CD4-positive, alpha-beta T cell (primary cell): ENCODE measurements around the gene ECPAS. TPM values are rescaled to one million over a fixed set of nuclear protein-coding genes. Genes with fewer than 3 reads are reported as not detected.
"Not testable (repeated sequence)": the region's sequence is repeated elsewhere in the genome, so short reads cannot be mapped to it uniquely, and the experiment has no call there.

Experiments
- ATAC-seq: fragments of 200-7000 bp; cut with Tn5 transposase; one replicate; pipeline ENCODE4 v1.10.0; 2022; ENCODE audit warnings: mild to moderate bottlenecking; ENCODE audit not compliant: poor library complexity
- CTCF ChIA-PET: fragments of 350-600 bp; sonication (Branson Sonifier 250); formaldehyde crosslinking; loops from one replicate; lab custom pipeline; 2021; ENCODE audit warnings: antibody characterized with exemption, inconsistent platforms; lab: Charles Lee
- POLR2A ChIA-PET: fragments of 350-600 bp; sonication (Branson Sonifier 250); formaldehyde crosslinking; loops from one replicate; lab custom pipeline; 2021; ENCODE audit warnings: antibody characterized with exemption, inconsistent platforms; lab: Charles Lee
- DNase-seq, 14 experiments: peaks; one replicate each; pipeline ENCODE4 v3.0.0-alpha.2; 2013 to 2020; ENCODE audit warnings: mixed read lengths in 2 of 14
- H3K27ac ChIP-seq, 2 donors: one replicate each; pipeline versions ENCODE4 v1.5.1 to v1.7.0; 2013; ENCODE audit warnings: low read length in 2 of 2, low read depth in 1 of 2, mild to moderate bottlenecking in 1 of 2
- H3K27me3 ChIP-seq, 2 experiments: 1 replicate in 1 of 2; 2 replicates in 1 of 2; pipeline versions ENCODE4 v1.6.1 to v1.7.0; 2013; ENCODE audit warnings: low read length in 2 of 2, control low read depth in 1 of 2, mild to moderate bottlenecking in 1 of 2, moderate library complexity in 1 of 2; ENCODE audit not compliant: insufficient read depth in 2 of 2, control insufficient read depth in 1 of 2
- H3K36me3 ChIP-seq: one replicate; pipeline ENCODE4 v1.6.1; 2013; ENCODE audit warnings: low read length, control low read depth; ENCODE audit not compliant: insufficient read depth
- H3K4me1 ChIP-seq: one replicate; pipeline ENCODE4 v1.6.1; 2013; ENCODE audit warnings: low read length, control low read depth; ENCODE audit not compliant: insufficient read depth
- H3K4me3 ChIP-seq: one replicate; pipeline ENCODE4 v1.5.1; 2013; ENCODE audit warnings: mild to moderate bottlenecking, low read length, moderate library complexity
- H3K9me3 ChIP-seq, 2 experiments: 1 replicate in 1 of 2; 2 replicates in 1 of 2; pipeline versions ENCODE4 v1.6.1 to v1.7.0; 2013; ENCODE audit warnings: low read length in 2 of 2, mild to moderate bottlenecking in 2 of 2, control low read depth in 1 of 2, moderate library complexity in 1 of 2; ENCODE audit not compliant: control insufficient read depth in 1 of 2, insufficient read depth in 1 of 2
- H3K27ac Mint-ChIP-seq: one replicate; pipeline ENCODE4 v1.8.0; 2020; ENCODE audit warnings: mixed read lengths
- H3K27me3 Mint-ChIP-seq: one replicate; pipeline ENCODE4 v1.8.0; 2021; ENCODE audit warnings: mixed read lengths
- H3K36me3 Mint-ChIP-seq: one replicate; pipeline ENCODE4 v1.8.0; 2021; ENCODE audit warnings: low read depth, mixed read lengths
- H3K4me1 Mint-ChIP-seq: one replicate; pipeline ENCODE4 v1.8.0; 2021; ENCODE audit warnings: low read depth, mixed read lengths
- H3K4me3 Mint-ChIP-seq: one replicate; pipeline ENCODE4 v1.8.0; 2020; ENCODE audit warnings: mild to moderate bottlenecking, mixed read lengths
- H3K9me3 Mint-ChIP-seq: one replicate; pipeline ENCODE4 v1.8.0; 2020; ENCODE audit warnings: mixed read lengths
- CTCF ChIP-seq: fragments of 200-600 bp; IDR thresholded peaks from one replicate; pipeline ENCODE4 v1.8.0; 2022; ENCODE audit warnings: antibody characterized with exemption, mild to moderate bottlenecking
- intact Hi-C, 2 experiments: fragments of 100-400 bp; cut with DNase I in 1 of 2; cut with micrococcal nuclease in 1 of 2; formaldehyde crosslinking; loops; one replicate each; pipeline versions ENCODE4 v1.15.1 to v1.9.0; 2023 to 2025; cut with DNase I, micrococcal nuclease
- total RNA-seq, 174 experiments: library from RNA in 2 of 174; stranded (reverse) in 2 of 174; gene quantifications; one replicate each; pipeline ENCODE4 v1.2.3 and lab custom pipeline; 2021 to 2026

Gene ECPAS
- total RNA-seq, 2 experiments from 2014 or later: 36.6 to 37.5 TPM

- no peaks in the 10 kb centered on the region for H3K36me3 Mint-ChIP-seq
- ATAC-seq (no peak), DNase-seq (no peak)
- Histone ChIP-seq H3K36me3 (no peaks in the 10 kb centered on the region), H3K9me3 (no peaks in the 10 kb centered on the region), H3K27ac (no peak overlapping the region), H3K27me3 (no peaks in the 10 kb centered on the region), H3K4me3 (no peak overlapping the region), H3K4me1 (no peaks in the 10 kb centered on the region)
- intact Hi-C loops: no loop called here
- H3K9me3 Mint-ChIP-seq: no peaks in the 10 kb centered on the region
- CTCF ChIA-PET: no interaction called here
- H3K27ac Mint-ChIP-seq: no peak overlapping the region
- H3K27me3 Mint-ChIP-seq: peaks cover 32% of the 10 kb centered on the region
- no peak for TF ChIP-seq CTCF
- H3K4me3 Mint-ChIP-seq: no peak overlapping the region
- POLR2A ChIA-PET: no interaction called here
- no peaks in the 10 kb centered on the region for H3K4me1 Mint-ChIP-seq
These were observed 134.4 kb downstream of the ECPAS start for GRCh38 chr9:111349766-111350165.

GRCh38 chr9:111348821-111349271 is 135.3 kb downstream of the ECPAS start:
- Histone ChIP-seq H3K4me3 (no peak overlapping the region), H3K4me1 (no peaks in the 10 kb centered on the region), H3K27me3 (peaks cover 0 to 1% of the 10 kb centered on the region in 2 experiments), H3K36me3 (no peaks in the 10 kb centered on the region), H3K27ac (no peak overlapping the region), H3K9me3 (no peaks in the 10 kb centered on the region)
- TF ChIP-seq CTCF: no peak
- ChIA-PET CTCF (no interaction called here), POLR2A (no interaction called here)
- DNase-seq (no peak), ATAC-seq (no peak)
- Mint-ChIP-seq H3K27ac (no peak overlapping the region), H3K36me3 (no peaks in the 10 kb centered on the region), H3K4me3 (no peak overlapping the region), H3K9me3 (no peaks in the 10 kb centered on the region), H3K27me3 (peaks cover 32% of the 10 kb centered on the region), H3K4me1 (no peaks in the 10 kb centered on the region)
- intact Hi-C loops: no loop called here

- H3K9me3 ChIP-seq, CTCF ChIA-PET, intact Hi-C loops, H3K4me3 ChIP-seq, H3K27me3 ChIP-seq, H3K4me3 Mint-ChIP-seq, H3K36me3 ChIP-seq, POLR2A ChIA-PET, H3K4me1 Mint-ChIP-seq, ATAC-seq, H3K9me3 Mint-ChIP-seq, H3K27ac ChIP-seq, H3K36me3 Mint-ChIP-seq, H3K27ac Mint-ChIP-seq, H3K4me1 ChIP-seq: not testable (repeated sequence)
- H3K27me3 Mint-ChIP-seq: peaks cover 13% of the 10 kb centered on the region
- DNase-seq: peak in 3 of 14 experiments; percentile 1 to 20 (median 3)
These were observed 149.8 kb downstream of the ECPAS start for GRCh38 chr9:111334318-111334863.

GRCh38 chr9:111330124-111330523 is 154.1 kb downstream of the ECPAS start, which contains the start of gene OR2K2:
OR2K2 (minus strand) TSS chr9:111330224; CDS start chr9:111328433, 1,791 bp downstream.
- no peak within 1 kb of the TSS for H3K4me3 ChIP-seq
- DNase-seq (no peak), ATAC-seq (no peak)
- no peak for TF ChIP-seq CTCF
- ChIA-PET CTCF (no interaction called here), POLR2A (no interaction called here)
- Mint-ChIP-seq H3K4me1 (no peaks in the 10 kb centered on the region), H3K36me3 (no peaks in the 10 kb centered on the region), H3K27ac (no peak within 1 kb of the TSS), H3K27me3 (peaks cover 15% of the 10 kb centered on the region), H3K9me3 (no peaks in the 10 kb centered on the region), H3K4me3 (no peak within 1 kb of the TSS)
- no peaks in the 10 kb centered on the region for H3K36me3 ChIP-seq
- H3K9me3 ChIP-seq: peaks cover 0 to 4% of the 10 kb centered on the region in 2 experiments
- intact Hi-C loops: no loop called here
- peaks cover 5% of the 10 kb centered on the region for H3K4me1 ChIP-seq
- H3K27ac ChIP-seq: no peak within 1 kb of the TSS
- H3K27me3 ChIP-seq: peaks cover 0 to 8% of the 10 kb centered on the region in 2 experiments
